SK-N-SH (cell line): ENCODE data around the gene KIAA1549. TPM values are rescaled to one million over a fixed set of nuclear protein-coding genes. Genes with fewer than 3 reads are reported as not detected.

Experiments
- CTCF ChIA-PET: fragments of 300-600, 350-600 bp; formaldehyde crosslinking; extraction: SDS; loops from one replicate; lab custom pipeline; 2021; lab: Yijun Ruan, JAX
- POLR2A ChIA-PET: fragments of 350-600 bp; sonication (Branson Sonifier 250); formaldehyde crosslinking; extraction: SDS; loops from one replicate; lab custom pipeline; 2020; ENCODE audit warnings: antibody characterized with exemption, inconsistent platforms; lab: Yijun Ruan, JAX
- DNase-seq: peaks from one replicate; pipeline ENCODE4 v3.0.0; 2012
- H2AFZ ChIP-seq: fragments of 200-600 bp; sonication (generic); 2 replicates; pipeline ENCODE4 v1.8.1; 2016; ENCODE audit warnings: antibody characterized with exemption, mild to moderate bottlenecking, low read depth
- H3F3A ChIP-seq: fragments of 200-600 bp; sonication (generic); replicated peaks from 2 replicates; pipeline ENCODE3; 2016; ENCODE audit warnings: antibody characterized with exemption, mild to moderate bottlenecking; ENCODE audit not compliant: insufficient read depth
- H3K27ac ChIP-seq, 2 experiments: fragments of 200-500 bp in 1 of 2; fragments of 200-600 bp in 1 of 2; sonication (Bioruptor generic) in 1 of 2; sonication (generic), shearing (Covaris generic) in 1 of 2; 2 replicates each; pipeline versions ENCODE4 v1.5.1 to v1.6.1; 2014 to 2016; ENCODE audit warnings: low read depth in 2 of 2, inconsistent platforms in 1 of 2, low read length in 1 of 2, mild to moderate bottlenecking in 1 of 2, mixed read lengths in 1 of 2
- H3K27me3 ChIP-seq: fragments of 200-600 bp; sonication (generic), shearing (Covaris generic); 2 replicates; pipeline ENCODE4 v1.6.1; 2016; ENCODE audit warnings: mixed run types; ENCODE audit not compliant: insufficient read depth
- H3K36me3 ChIP-seq, 2 experiments: fragments of 200-500 bp in 1 of 2; fragments of 200-600 bp in 1 of 2; sonication (Bioruptor generic) in 1 of 2; sonication (generic) in 1 of 2; replicated peaks in 1 of 2; 2 replicates each; pipeline versions ENCODE3 to v1.5.1; 2014 to 2016; ENCODE audit warnings: low read length in 1 of 2, mild to moderate bottlenecking in 1 of 2; ENCODE audit not compliant: insufficient read depth in 2 of 2, control insufficient read depth in 1 of 2
- H3K4me1 ChIP-seq, 2 experiments: fragments of 200-500 bp in 1 of 2; fragments of 200-600 bp in 1 of 2; sonication (Bioruptor generic) in 1 of 2; sonication (generic), shearing (Covaris generic) in 1 of 2; 2 replicates each; pipeline versions ENCODE4 v1.5.1 to v1.6.1; 2014 to 2016; ENCODE audit warnings: low read depth in 1 of 2, low read length in 1 of 2, mixed run types in 1 of 2; ENCODE audit not compliant: insufficient read depth in 2 of 2, control insufficient read depth in 1 of 2
- H3K4me2 ChIP-seq: fragments of 200-600 bp; sonication (generic), shearing (Covaris generic); 2 replicates; pipeline ENCODE4 v1.6.1; 2017; ENCODE audit warnings: mixed run types
- H3K4me3 ChIP-seq, 2 experiments: fragments of 200-500 bp in 1 of 2; fragments of 200-600 bp in 1 of 2; sonication (Bioruptor generic) in 1 of 2; sonication (generic), shearing (Covaris generic) in 1 of 2; 2 replicates each; pipeline versions ENCODE4 v1.5.1 to v1.8.1; 2014 to 2016; ENCODE audit warnings: low read depth in 2 of 2, inconsistent platforms in 1 of 2, low read length in 1 of 2, mild to moderate bottlenecking in 1 of 2, mixed read lengths in 1 of 2, moderate library complexity in 1 of 2
- H3K79me2 ChIP-seq: fragments of 200-600 bp; sonication (generic); 2 replicates; pipeline ENCODE4 v1.8.1; 2017; ENCODE audit warnings: mild to moderate bottlenecking; ENCODE audit not compliant: insufficient read depth
- H3K9ac ChIP-seq: fragments of 200-600 bp; sonication (generic); 2 replicates; pipeline ENCODE4 v1.6.1; 2017; ENCODE audit warnings: mixed run types
- H3K9me2 ChIP-seq: fragments of 200-600 bp; sonication (generic); 2 replicates; pipeline ENCODE4 v1.6.1; 2017; ENCODE audit warnings: mixed run types
- H3K9me3 ChIP-seq: fragments of 200-600 bp; sonication (generic); 2 replicates; pipeline ENCODE4 v1.6.1; 2017; ENCODE audit warnings: mixed run types, mild to moderate bottlenecking, moderate library complexity
- H4K20me1 ChIP-seq: fragments of 200-600 bp; sonication (generic); 2 replicates; pipeline ENCODE4 v1.6.1; 2017; ENCODE audit warnings: mild to moderate bottlenecking, mixed run types; ENCODE audit not compliant: insufficient read depth
- ELF1 ChIP-seq: IDR thresholded peaks from 2 replicates; pipeline ENCODE4 v1.4.0; 2012
- FOSL2 ChIP-seq: IDR thresholded peaks from 2 replicates; pipeline ENCODE4 v1.4.0; 2012; ENCODE audit warnings: low read depth, mild to moderate bottlenecking, moderate library complexity, borderline replicate concordance
- FOXJ3 ChIP-seq: sonication (generic); formaldehyde crosslinking; IDR thresholded peaks from 2 replicates; pipeline ENCODE4 v1.5.1; 2020; ENCODE audit warnings: mild to moderate bottlenecking, missing genetic modification reagents
- MEF2A ChIP-seq: IDR thresholded peaks from 2 replicates; pipeline ENCODE4 v1.4.0; 2012; ENCODE audit warnings: low read depth, borderline replicate concordance
- RAD21 ChIP-seq: IDR thresholded peaks from 2 replicates; pipeline ENCODE4 v1.6.1; 2012; ENCODE audit warnings: mild to moderate bottlenecking, low read length
- RXRA ChIP-seq: IDR thresholded peaks from 2 replicates; pipeline ENCODE4 v1.4.0; 2012; ENCODE audit warnings: low read depth, mild to moderate bottlenecking, borderline replicate concordance
- SMC3 ChIP-seq: IDR thresholded peaks from 2 replicates; pipeline ENCODE4 v1.6.1; 2012; ENCODE audit warnings: low read depth, low read length, improper control_type of control experiment
- TAF1 ChIP-seq: IDR thresholded peaks from 2 replicates; pipeline ENCODE4 v1.6.1; 2012; ENCODE audit warnings: low read depth, mild to moderate bottlenecking, low read length, moderate library complexity, borderline replicate concordance
- TEAD4 ChIP-seq: IDR thresholded peaks from 2 replicates; pipeline ENCODE4 v1.4.0; 2012; ENCODE audit warnings: mild to moderate bottlenecking, borderline replicate concordance; ENCODE audit not compliant: insufficient read depth
- YY1 ChIP-seq: IDR thresholded peaks from 2 replicates; pipeline ENCODE4 v1.4.0; 2012; ENCODE audit warnings: low read depth, mild to moderate bottlenecking
- WGBS: methylation state at CpG from one replicate; pipeline ENCODE4 v1.1.6; 2017; ENCODE audit warnings: low lambda C conversion rate; 5-methylcytosine and 5-hydroxymethylcytosine counted together
- polyA plus RNA-seq, 3 experiments: library from polyadenylated mRNA; depleted of rRNA; stranded (reverse); fragments of >200 nt; gene quantifications; 2 replicates each; pipeline ENCODE4 v1.2.3, GENCODE V29; 2012
- TF ChIP-seq, protein P1 (sequence below): IDR thresholded peaks from 2 replicates; pipeline ENCODE4 v1.6.1; 2012; ENCODE audit warnings: mild to moderate bottlenecking, low read depth, low read length, moderate library complexity
- TF ChIP-seq, protein P2 (sequence below): fragments of 200-600 bp; sonication (generic); IDR thresholded peaks from 2 replicates; pipeline ENCODE4 v1.6.1; 2017; ENCODE audit warnings: antibody characterized with exemption, mild to moderate bottlenecking, moderate library complexity
- TF ChIP-seq, protein P3 (sequence below): fragments of 150-350 bp; IDR thresholded peaks from 2 replicates; pipeline ENCODE4 v1.6.1; 2016; ENCODE audit warnings: mild to moderate bottlenecking, low read depth, low read length
- TF ChIP-seq, protein P4 (sequence below): IDR thresholded peaks from 2 replicates; pipeline ENCODE4 v1.4.0; 2012; ENCODE audit warnings: low read depth, borderline replicate concordance
- TF ChIP-seq, protein P5 (sequence below): IDR thresholded peaks from 2 replicates; pipeline ENCODE4 v1.4.0; 2012; ENCODE audit warnings: low read depth

The KIAA1549 gene
- polyA plus RNA-seq, 1 of the 3 experiments (the other 2 are of a cell fraction): 3.6 TPM

DNA sequence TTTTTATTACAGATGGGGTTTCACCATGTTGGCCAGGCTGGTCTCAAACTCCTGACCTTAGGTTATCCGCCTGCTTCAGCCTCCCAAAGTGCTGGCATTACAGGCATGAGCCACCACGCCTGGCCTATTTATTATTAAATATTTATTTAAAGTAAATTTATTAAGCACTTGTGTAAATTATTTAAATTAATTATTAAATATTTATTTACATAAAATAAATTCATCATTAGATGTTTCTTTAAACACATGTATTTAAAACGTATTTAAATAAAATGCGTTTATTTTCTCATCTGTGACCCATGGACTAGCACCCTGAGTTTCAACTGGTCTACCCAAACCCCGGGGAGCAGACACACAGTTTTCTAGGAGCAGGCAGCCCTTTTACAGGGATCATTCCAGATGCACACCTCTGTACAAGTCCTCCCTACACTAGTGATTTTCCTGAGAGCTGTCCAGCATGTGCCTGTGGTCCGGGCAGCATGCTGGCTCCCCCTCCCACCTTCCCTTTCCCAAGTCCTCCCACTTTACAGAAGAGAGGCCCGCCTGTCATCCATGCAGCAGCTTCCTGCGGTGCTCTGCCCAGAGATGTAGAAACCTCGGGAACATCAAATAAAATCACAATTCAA is 94.0 kb downstream of the KIAA1549 start:
- H3K36me3 ChIP-seq: peaks cover 0 to 2% of the 10 kb centered on the region in 2 experiments
- WGBS: 92% methylated on average over 9 of the region's 9 CpGs
- no peaks in the 10 kb centered on the region for H4K20me1 ChIP-seq
- H3K9me3 ChIP-seq: no peaks in the 10 kb centered on the region
- TF ChIP-seq, protein P1, sequence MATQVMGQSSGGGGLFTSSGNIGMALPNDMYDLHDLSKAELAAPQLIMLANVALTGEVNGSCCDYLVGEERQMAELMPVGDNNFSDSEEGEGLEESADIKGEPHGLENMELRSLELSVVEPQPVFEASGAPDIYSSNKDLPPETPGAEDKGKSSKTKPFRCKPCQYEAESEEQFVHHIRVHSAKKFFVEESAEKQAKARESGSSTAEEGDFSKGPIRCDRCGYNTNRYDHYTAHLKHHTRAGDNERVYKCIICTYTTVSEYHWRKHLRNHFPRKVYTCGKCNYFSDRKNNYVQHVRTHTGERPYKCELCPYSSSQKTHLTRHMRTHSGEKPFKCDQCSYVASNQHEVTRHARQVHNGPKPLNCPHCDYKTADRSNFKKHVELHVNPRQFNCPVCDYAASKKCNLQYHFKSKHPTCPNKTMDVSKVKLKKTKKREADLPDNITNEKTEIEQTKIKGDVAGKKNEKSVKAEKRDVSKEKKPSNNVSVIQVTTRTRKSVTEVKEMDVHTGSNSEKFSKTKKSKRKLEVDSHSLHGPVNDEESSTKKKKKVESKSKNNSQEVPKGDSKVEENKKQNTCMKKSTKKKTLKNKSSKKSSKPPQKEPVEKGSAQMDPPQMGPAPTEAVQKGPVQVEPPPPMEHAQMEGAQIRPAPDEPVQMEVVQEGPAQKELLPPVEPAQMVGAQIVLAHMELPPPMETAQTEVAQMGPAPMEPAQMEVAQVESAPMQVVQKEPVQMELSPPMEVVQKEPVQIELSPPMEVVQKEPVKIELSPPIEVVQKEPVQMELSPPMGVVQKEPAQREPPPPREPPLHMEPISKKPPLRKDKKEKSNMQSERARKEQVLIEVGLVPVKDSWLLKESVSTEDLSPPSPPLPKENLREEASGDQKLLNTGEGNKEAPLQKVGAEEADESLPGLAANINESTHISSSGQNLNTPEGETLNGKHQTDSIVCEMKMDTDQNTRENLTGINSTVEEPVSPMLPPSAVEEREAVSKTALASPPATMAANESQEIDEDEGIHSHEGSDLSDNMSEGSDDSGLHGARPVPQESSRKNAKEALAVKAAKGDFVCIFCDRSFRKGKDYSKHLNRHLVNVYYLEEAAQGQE: peak; percentile 80; the same call in 1 of the 2 replicates
- no peak for TF ChIP-seq SMC3
- CTCF ChIA-PET: interaction anchor here (0.6 to 5.6 kb wide), 65 partner anchors 9 to 984 kb away, joined by 3 to 65 read pairs (median 5); partner anchors contain the start of genes CREB3L2, KIAA1549 and ZC3HAV1L
- H3K4me1 ChIP-seq: peaks cover 26 to 42% of the 10 kb centered on the region in 2 experiments
- no peak overlapping the region for H3K4me3 ChIP-seq
- H2AFZ ChIP-seq: no peak overlapping the region
- H3K27me3 ChIP-seq: no peaks in the 10 kb centered on the region
- POLR2A ChIA-PET: interaction anchor here (0.6 to 1.0 kb wide), 4 partner anchors 13 to 155 kb away, joined by 3 to 6 read pairs (median 4); partner anchors contain the start of gene KIAA1549
- H3K79me2 ChIP-seq: no peaks in the 10 kb centered on the region
- H3K4me2 ChIP-seq: no peak overlapping the region
- H3K9me2 ChIP-seq: no peaks in the 10 kb centered on the region
- DNase-seq: no peak
- peaks cover 8% of the 10 kb centered on the region for H3F3A ChIP-seq
- peak overlapping the region in 1 of 2 experiments; percentile 18; a peak in 2 of 4 replicates for H3K27ac ChIP-seq
- H3K9ac ChIP-seq: no peak overlapping the region

DNA sequence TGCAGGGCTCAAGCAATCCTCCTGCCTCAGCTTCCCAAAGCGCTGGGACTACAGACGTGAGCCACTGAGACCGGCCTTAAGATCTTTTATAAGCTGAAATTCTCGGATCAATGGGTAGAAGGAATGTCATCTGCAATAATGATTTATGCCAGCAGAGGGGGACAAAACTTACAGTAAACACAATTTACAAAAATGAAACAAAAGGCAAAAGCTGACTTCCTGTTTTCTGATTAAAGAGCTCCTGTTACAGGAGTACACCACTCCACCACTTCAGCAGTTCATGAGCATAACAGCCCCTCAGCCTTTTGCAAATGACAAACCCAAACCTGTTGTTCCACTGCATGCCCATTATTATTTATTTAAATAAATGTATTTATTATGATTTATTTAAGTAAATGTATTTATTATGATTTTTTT is 94.7 kb downstream of the KIAA1549 start:
- Histone ChIP-seq H3K9me3 (no peaks in the 10 kb centered on the region), H3F3A (peaks cover 3% of the 10 kb centered on the region), H3K4me1 (peaks cover 20 to 35% of the 10 kb centered on the region in 2 experiments), H3K4me3 (no peak overlapping the region), H3K9me2 (no peaks in the 10 kb centered on the region), H3K79me2 (no peaks in the 10 kb centered on the region), H3K9ac (no peak overlapping the region), H2AFZ (peak overlapping the region; percentile 47; the same call in 1 of the 2 replicates), H3K27ac (peak overlapping the region in 1 of 2 experiments; percentile 11; a peak in 1 of 4 replicates), H3K36me3 (peaks cover 0 to 2% of the 10 kb centered on the region in 2 experiments), H3K4me2 (no peak overlapping the region), H3K27me3 (no peaks in the 10 kb centered on the region), H4K20me1 (no peaks in the 10 kb centered on the region)
- ChIA-PET POLR2A (interaction anchor here (0.6 to 1.0 kb wide), 3 partner anchors 13 to 155 kb away, joined by 3 to 6 read pairs (median 4); partner anchors contain the start of gene KIAA1549), CTCF (interaction anchor here (0.6 to 5.6 kb wide), 70 partner anchors 10 to 983 kb away, joined by 3 to 65 read pairs (median 4); partner anchors contain the start of genes CREB3L2, KIAA1549 and ZC3HAV1L)
- peak; percentile 68 for DNase-seq
- 44% methylated on average over 4 of the region's 4 CpGs for WGBS
- TF ChIP-seq, protein P2, sequence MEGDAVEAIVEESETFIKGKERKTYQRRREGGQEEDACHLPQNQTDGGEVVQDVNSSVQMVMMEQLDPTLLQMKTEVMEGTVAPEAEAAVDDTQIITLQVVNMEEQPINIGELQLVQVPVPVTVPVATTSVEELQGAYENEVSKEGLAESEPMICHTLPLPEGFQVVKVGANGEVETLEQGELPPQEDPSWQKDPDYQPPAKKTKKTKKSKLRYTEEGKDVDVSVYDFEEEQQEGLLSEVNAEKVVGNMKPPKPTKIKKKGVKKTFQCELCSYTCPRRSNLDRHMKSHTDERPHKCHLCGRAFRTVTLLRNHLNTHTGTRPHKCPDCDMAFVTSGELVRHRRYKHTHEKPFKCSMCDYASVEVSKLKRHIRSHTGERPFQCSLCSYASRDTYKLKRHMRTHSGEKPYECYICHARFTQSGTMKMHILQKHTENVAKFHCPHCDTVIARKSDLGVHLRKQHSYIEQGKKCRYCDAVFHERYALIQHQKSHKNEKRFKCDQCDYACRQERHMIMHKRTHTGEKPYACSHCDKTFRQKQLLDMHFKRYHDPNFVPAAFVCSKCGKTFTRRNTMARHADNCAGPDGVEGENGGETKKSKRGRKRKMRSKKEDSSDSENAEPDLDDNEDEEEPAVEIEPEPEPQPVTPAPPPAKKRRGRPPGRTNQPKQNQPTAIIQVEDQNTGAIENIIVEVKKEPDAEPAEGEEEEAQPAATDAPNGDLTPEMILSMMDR: peak; percentile 92
- TF ChIP-seq YY1: no peak
- TF ChIP-seq, protein P3, sequence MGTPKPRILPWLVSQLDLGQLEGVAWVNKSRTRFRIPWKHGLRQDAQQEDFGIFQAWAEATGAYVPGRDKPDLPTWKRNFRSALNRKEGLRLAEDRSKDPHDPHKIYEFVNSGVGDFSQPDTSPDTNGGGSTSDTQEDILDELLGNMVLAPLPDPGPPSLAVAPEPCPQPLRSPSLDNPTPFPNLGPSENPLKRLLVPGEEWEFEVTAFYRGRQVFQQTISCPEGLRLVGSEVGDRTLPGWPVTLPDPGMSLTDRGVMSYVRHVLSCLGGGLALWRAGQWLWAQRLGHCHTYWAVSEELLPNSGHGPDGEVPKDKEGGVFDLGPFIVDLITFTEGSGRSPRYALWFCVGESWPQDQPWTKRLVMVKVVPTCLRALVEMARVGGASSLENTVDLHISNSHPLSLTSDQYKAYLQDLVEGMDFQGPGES: no peak
- TF ChIP-seq RXRA: no peak
- TF ChIP-seq RAD21: peak; percentile 88
- TF ChIP-seq, protein P4, sequence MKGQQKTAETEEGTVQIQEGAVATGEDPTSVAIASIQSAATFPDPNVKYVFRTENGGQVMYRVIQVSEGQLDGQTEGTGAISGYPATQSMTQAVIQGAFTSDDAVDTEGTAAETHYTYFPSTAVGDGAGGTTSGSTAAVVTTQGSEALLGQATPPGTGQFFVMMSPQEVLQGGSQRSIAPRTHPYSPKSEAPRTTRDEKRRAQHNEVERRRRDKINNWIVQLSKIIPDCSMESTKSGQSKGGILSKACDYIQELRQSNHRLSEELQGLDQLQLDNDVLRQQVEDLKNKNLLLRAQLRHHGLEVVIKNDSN: no peak
- no peak for TF ChIP-seq MEF2A
- peak; percentile 62; the same call in 1 of the 2 replicates for TF ChIP-seq ELF1
- no peak for TF ChIP-seq TAF1
- no peak for TF ChIP-seq FOSL2
- TF ChIP-seq, protein P5, sequence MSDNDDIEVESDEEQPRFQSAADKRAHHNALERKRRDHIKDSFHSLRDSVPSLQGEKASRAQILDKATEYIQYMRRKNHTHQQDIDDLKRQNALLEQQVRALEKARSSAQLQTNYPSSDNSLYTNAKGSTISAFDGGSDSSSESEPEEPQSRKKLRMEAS: no peak
- no peak for TF ChIP-seq TEAD4
- peak; percentile 84 for TF ChIP-seq SMC3
- no peak for TF ChIP-seq FOXJ3 (CRISPR knock-in tag)
